VCaP (cell line): ENCODE results near the gene SOCS1.

ENCODE experiments used
- H3K27ac ChIP-seq: fragments of 450-650 bp; 2 replicates; pipeline ENCODE4 v1.5.1; 2017
- TF ChIP-seq, protein P1 (sequence below): fragments of 450-650 bp; conservative IDR thresholded peaks from 2 replicates; pipeline ENCODE4 v1.5.1; 2017; ENCODE audit warnings: mild to moderate bottlenecking, moderate library complexity

Gene SOCS1

DNA sequence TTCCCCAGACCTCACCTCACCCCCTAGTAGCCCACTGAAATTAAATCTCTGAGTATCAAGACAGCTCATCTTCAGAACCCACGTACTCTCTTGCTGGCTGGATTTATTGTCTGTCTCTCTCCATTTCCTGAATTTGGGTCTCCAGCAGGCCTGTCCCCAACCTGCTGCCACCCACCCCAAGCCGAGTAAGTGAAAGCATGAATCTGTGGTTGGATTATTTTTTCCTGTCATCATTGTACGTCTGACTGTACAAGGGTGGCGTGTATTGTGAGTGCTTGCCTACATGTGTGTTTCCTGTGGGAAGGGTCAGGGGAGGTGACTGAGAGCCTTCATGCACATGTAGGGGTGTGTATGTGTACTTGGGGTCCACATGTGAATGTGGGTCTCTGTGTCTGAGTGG lies 7.7 kb upstream of the SOCS1 start:
- TF ChIP-seq, protein P1, sequence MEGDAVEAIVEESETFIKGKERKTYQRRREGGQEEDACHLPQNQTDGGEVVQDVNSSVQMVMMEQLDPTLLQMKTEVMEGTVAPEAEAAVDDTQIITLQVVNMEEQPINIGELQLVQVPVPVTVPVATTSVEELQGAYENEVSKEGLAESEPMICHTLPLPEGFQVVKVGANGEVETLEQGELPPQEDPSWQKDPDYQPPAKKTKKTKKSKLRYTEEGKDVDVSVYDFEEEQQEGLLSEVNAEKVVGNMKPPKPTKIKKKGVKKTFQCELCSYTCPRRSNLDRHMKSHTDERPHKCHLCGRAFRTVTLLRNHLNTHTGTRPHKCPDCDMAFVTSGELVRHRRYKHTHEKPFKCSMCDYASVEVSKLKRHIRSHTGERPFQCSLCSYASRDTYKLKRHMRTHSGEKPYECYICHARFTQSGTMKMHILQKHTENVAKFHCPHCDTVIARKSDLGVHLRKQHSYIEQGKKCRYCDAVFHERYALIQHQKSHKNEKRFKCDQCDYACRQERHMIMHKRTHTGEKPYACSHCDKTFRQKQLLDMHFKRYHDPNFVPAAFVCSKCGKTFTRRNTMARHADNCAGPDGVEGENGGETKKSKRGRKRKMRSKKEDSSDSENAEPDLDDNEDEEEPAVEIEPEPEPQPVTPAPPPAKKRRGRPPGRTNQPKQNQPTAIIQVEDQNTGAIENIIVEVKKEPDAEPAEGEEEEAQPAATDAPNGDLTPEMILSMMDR: no peak
- H3K27ac ChIP-seq: no peak overlapping the region

DNA sequence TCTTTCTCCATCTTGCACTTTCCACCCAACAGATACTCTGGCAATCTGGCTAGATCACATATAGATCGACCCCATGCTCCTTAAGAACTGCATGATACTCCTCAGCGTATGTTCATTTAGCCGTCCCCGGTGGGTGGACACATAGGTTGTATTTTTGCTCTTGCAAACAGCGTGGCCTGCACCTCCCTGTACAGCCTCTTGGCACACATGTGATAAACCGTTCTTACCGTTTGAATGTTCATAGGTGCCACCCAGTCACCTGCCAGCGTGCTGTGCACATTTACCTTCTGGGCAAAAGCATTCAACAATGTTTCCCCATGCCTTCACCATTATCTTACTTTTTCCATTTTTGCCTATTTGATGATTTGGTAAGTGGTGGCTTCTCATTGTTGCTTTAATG lies 6.9 kb upstream of the SOCS1 start:
- H3K27ac ChIP-seq: no peak overlapping the region
- TF ChIP-seq, protein P1: no peak

DNA sequence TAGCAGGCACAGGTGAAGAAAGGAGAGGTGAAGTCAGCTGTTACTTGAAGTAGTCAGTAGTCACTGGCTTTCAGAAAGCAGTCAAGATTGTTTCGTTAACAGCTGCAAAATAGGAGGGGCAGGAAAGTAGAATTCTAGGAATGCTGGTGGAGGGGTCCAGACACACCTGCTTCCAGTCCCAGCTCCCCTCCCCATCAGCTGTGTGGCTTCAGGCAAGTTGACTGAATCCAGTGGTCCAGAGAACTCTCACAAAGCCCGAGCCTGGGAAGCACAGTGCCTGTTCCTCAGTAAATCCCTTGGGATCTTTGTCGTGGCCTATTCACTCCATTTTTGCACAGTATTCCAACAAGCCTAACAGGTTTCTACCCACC lies 4.6 kb upstream of the SOCS1 start:
- H3K27ac ChIP-seq: no peak overlapping the region
- TF ChIP-seq, protein P1: no peak

DNA sequence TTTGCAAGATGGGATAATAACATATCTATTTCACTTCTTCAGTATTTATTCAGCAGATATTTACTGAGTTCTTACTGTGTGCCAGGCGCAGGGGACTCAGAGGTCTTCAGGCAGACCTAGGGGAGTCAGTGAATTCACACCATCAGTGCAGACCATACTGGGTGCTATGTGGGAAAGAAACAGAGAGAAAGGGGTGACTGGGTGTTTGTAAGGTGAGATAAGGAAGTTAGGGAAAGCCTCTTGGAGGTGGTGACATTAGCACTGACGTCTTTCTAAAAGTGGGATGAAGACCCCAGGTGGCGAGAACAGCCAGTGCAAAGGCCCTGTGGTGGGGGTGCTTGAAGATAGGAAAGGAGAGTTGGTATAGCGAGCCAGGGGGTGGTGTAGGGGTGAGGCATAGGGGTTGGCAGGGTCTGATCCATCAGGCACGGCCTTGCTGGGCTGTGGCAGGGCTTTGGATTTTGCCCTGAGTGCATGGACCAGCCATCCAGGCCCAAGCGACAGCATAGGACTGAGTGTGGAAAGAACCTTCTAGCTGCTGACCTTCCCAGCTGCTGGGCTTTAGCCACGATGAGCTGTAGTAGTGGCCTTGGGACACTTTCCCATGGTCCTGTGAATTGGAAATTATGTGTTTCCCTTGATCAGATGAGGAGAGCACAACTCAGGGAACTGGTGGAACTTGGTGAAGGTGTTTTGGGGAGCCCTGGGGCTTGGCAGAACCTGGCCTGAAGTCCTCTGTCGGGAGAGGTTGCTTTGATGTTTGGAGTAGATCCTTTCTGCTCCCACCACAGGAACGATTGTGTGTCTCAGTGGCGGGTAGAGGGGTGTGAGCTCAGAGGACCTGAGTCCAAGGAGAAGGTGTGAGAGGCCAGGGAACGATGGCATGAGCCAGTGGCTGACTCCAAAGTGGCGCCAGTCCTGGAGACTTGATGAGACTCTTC lies 3.9 kb upstream of the SOCS1 start:
- TF ChIP-seq, protein P1: no peak
- no peak overlapping the region for H3K27ac ChIP-seq

DNA sequence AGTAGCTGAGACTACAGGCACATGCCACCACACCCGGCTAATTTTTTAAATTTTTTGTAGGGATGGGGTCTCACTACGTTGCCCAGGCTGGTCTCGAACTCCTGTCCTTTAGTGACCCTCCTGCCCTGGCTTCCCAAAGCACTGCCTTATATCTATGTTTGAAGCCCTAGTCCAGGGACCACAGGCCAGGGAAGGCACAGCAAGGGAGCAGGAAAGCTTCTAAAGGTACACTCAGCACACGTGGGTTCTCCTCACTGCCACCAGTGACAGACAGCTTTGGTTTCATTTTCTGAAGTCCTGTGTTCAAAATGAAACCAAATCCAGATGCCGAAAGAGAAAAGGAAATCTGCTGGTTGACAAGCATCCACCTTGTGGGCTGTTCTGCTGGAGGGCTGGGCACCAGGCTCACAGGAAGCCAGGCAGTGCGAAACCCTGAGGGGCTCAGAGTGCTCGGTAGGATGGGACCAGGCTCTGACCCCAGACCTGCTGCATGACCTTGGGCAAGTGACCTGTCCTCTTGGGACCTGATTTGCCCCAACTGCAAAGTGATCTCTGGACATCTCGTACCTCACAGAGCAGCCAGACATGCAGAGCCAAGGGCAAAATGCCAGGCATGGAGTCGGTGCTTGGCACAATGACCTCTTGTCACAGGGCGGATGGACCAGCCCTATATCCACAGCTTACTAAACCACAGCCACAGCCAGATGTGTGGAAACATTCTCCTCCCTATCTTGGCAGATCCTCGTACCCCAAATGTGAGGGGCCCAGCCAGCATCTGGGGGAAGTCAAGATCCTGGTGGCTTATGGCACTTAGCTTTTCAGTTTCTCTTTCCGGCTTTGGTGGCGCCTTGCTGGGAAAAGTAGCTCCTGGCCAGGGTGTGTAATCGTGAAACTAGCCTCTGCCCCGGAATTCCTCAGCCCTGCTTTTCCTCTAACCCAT lies 2.8 kb upstream of the SOCS1 start:
- no peak overlapping the region for H3K27ac ChIP-seq
- TF ChIP-seq, protein P1: no peak

DNA sequence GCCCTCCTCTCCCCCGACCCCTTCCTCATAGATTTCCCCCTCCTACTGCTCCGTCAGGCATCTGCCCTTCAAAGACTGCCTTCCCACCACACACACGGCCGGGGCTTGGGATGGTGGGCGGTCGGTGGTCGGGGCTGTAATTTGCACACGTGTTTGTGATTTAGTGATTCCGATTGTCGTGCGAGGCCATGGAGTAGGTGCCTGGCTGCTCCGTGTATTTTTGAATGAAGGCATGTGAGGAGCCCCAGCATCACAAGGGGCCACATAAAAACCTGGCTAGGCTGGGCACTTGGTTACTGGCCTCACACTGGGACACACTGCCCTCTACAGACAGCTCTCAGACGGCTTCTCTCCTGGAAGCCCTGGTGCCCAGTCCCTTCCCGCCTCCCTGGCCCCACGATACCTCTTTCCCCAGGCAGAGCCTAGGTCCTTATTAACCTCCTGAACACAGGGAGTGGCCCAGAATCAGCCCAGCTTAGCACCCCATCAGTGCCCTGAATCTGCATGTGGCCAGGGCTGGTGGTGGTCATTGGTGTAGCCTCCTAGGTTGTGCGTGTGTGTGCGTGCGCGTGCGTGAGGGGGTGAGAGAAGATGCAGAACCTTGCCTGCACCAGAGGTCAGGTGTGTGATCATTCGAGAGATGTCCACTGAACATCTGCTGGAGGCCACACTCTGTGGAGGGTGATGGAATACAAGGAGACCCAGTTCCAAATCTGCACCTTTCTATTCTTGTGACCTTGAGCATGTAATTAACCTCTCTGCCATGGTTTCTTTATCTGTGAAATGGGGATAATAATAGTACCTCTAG lies 1.3 kb upstream of the SOCS1 start:
- H3K27ac ChIP-seq: peak overlapping the region; percentile 72

More for the DNA sequence above, 1.3 kb upstream of the SOCS1 start:
- TF ChIP-seq, protein P1: peak; percentile 79
